ENCODE results near the gene OR4D2.
"Not testable (repeated sequence)": the region's sequence is repeated elsewhere in the genome, so short reads cannot be mapped to it uniquely, and the experiment has no call there.

Gene OR4D2

GRCh38 chr17:58136669-58137279 lies 30.0 kb upstream of the OR4D2 start:
- DNase-seq (ENCODE audit: low read depth), result no peak
- H3K4me3 ChIP-seq (ENCODE audit: low read depth, low read length), result no peak overlapping the region
- peak; percentile 80 for TF ChIP-seq CTCF (IDR thresholded peaks at IDR 0.05; ENCODE audit: control insufficient read depth, extremely low read depth, insufficient read depth)

GRCh38 chr17:58141505-58141904 lies 25.3 kb upstream of the OR4D2 start:
- no peak for TF ChIP-seq CTCF (IDR thresholded peaks at IDR 0.05; ENCODE audit: control insufficient read depth, extremely low read depth, insufficient read depth)
- no peak for DNase-seq (ENCODE audit: low read depth)

GRCh38 chr17:58143335-58143734 lies 23.4 kb upstream of the OR4D2 start:
- H3K4me3 ChIP-seq (ENCODE audit: low read depth, low read length); DNase-seq (ENCODE audit: low read depth): not testable (repeated sequence)

More at GRCh38 chr17:58141505-58141904, 25.3 kb upstream of the OR4D2 start:
- no peak overlapping the region for H3K4me3 ChIP-seq (ENCODE audit: low read depth, low read length)

- H3K4me3 ChIP-seq (ENCODE audit: low read depth, low read length), result no peak overlapping the region
- no peak for DNase-seq (ENCODE audit: low read depth)
- TF ChIP-seq CTCF (IDR thresholded peaks at IDR 0.05; ENCODE audit: control insufficient read depth, extremely low read depth, insufficient read depth), result no peak
These were observed 22.0 kb upstream of the OR4D2 start for GRCh38 chr17:58144801-58145200.

- TF ChIP-seq CTCF (IDR thresholded peaks at IDR 0.05; ENCODE audit: control insufficient read depth, extremely low read depth, insufficient read depth), result no peak
- H3K4me3 ChIP-seq (ENCODE audit: low read depth, low read length), result no peak within 1 kb of the TSS
- no peak for DNase-seq (ENCODE audit: low read depth)
These were observed 18.8 kb upstream of the OR4D2 start, which contains the start of gene OR4D1 for GRCh38 chr17:58147930-58148434. Gene OR4D1 (plus strand): TSS chr17:58148384. CDS start chr17:58155154, 6,770 bp downstream.

GRCh38 chr17:58148609-58149008 lies 18.2 kb upstream of the OR4D2 start:
- no peak for TF ChIP-seq CTCF (IDR thresholded peaks at IDR 0.05; ENCODE audit: control insufficient read depth, extremely low read depth, insufficient read depth)
- DNase-seq (ENCODE audit: low read depth), result no peak
- H3K4me3 ChIP-seq (ENCODE audit: low read depth, low read length), result no peak overlapping the region

- DNase-seq (ENCODE audit: low read depth), result no peak
- H3K4me3 ChIP-seq (ENCODE audit: low read depth, low read length), result no peak overlapping the region
- TF ChIP-seq CTCF (IDR thresholded peaks at IDR 0.05; ENCODE audit: control insufficient read depth, extremely low read depth, insufficient read depth), result no peak
These were observed 16.4 kb upstream of the OR4D2 start for GRCh38 chr17:58150394-58150793.
